ENCODE data around the gene SNRNP48. TPM values are rescaled to one million over a fixed set of nuclear protein-coding genes. Genes with fewer than 3 reads are reported as not detected.

SNRNP48 gene
- total and polyA plus RNA-seq, 2 donors (not counting 3 experiments of a cell fraction or from before 2014, with no cell fraction given): 4.2 to 13.2 TPM

DNA sequence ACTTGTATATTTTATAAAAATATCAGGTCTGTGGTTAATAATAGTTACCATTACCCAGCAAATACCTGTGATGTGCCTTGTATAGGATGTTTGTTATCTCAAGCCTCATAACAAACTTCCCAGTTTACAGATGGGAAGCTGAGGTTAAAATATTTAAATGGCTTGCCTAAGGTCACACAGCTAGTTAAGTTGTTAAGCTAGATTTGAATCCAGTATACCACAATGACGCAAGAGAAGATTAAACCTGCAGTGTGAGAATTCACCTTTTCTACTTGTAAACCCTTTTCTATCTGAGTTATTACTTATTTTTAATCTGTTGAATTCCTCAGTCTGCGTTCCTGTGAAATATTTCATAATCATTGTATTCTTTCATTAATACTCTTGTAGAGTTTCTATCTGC lies 43.6 kb upstream of the SNRNP48 start:
- no peak overlapping the region for H3K4me3 ChIP-seq (replicated peaks in 1 of 3; ENCODE audit: insufficient read depth in 1 of 3, low read depth in 1 of 3, low read length in 3 of 3)
- H3K4me2 ChIP-seq (ENCODE audit: insufficient read depth, low read length): no peak overlapping the region
- no peaks in the 10 kb centered on the region for H3K36me3 ChIP-seq (ENCODE audit: control insufficient read depth in 2 of 2, extremely low read depth in 1 of 2, insufficient read depth in 2 of 2, low read length in 2 of 2)
- no peak overlapping the region for H3K27ac ChIP-seq (ENCODE audit: insufficient read depth, low read depth, low read length)
- ChIA-PET POLR2A (no interaction called here), CTCF (interaction anchor here (0.5 to 1.1 kb wide), 3 partner anchors 8 to 247 kb away, joined by 3 read pairs; partner anchors contain the start of gene SNRNP48)
- H3K27me3 ChIP-seq (ENCODE audit: control insufficient read depth in 2 of 2, insufficient read depth in 2 of 2, low read length in 2 of 2): peaks cover 29 to 55% of the 10 kb centered on the region in 2 experiments
- intact Hi-C loops (cut with micrococcal nuclease) (no loop called here), dilution Hi-C loops (cut with MboI; ENCODE audit: extremely low pct_ligation_motif_present, low sequenced_read_pairs) (no loop called here)
- TF ChIP-seq, protein P1, sequence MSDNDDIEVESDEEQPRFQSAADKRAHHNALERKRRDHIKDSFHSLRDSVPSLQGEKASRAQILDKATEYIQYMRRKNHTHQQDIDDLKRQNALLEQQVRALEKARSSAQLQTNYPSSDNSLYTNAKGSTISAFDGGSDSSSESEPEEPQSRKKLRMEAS (IDR thresholded peaks at IDR 0.05; ENCODE audit: insufficient read depth, insufficient read length): no peak
- TF ChIP-seq EZH2 (IDR thresholded peaks at IDR 0.05; ENCODE audit: borderline replicate concordance, low read depth, low read length, severe bottlenecking): no peak
- no peak for TF ChIP-seq MYC (IDR thresholded peaks at IDR 0.05; ENCODE audit: low read depth, low read length)
- TF ChIP-seq FOS (IDR thresholded peaks at IDR 0.05; ENCODE audit: borderline replicate concordance, insufficient read depth, low read length): no peak
- no peak for TF ChIP-seq POLR2A (IDR thresholded peaks at IDR 0.05; ENCODE audit: low read depth, low read length)
- TF ChIP-seq JUN (IDR thresholded peaks at IDR 0.05; ENCODE audit: borderline replicate concordance, insufficient read depth, insufficient read length, low read depth): no peak
- TF ChIP-seq, protein P2, sequence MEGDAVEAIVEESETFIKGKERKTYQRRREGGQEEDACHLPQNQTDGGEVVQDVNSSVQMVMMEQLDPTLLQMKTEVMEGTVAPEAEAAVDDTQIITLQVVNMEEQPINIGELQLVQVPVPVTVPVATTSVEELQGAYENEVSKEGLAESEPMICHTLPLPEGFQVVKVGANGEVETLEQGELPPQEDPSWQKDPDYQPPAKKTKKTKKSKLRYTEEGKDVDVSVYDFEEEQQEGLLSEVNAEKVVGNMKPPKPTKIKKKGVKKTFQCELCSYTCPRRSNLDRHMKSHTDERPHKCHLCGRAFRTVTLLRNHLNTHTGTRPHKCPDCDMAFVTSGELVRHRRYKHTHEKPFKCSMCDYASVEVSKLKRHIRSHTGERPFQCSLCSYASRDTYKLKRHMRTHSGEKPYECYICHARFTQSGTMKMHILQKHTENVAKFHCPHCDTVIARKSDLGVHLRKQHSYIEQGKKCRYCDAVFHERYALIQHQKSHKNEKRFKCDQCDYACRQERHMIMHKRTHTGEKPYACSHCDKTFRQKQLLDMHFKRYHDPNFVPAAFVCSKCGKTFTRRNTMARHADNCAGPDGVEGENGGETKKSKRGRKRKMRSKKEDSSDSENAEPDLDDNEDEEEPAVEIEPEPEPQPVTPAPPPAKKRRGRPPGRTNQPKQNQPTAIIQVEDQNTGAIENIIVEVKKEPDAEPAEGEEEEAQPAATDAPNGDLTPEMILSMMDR (IDR thresholded peaks at IDR 0.05; ENCODE audit: extremely low read depth in 1 of 2, insufficient read depth in 1 of 2, low read depth in 1 of 2, low read length in 2 of 2): no peak
- no peak for TF ChIP-seq GATA2 (IDR thresholded peaks at IDR 0.05; ENCODE audit: insufficient read depth, insufficient read length, low read depth, low read length)
- TF ChIP-seq POLR2AphosphoS5 (IDR thresholded peaks at IDR 0.05; ENCODE audit: insufficient read depth, low read depth, low read length): no peak
- H3K9me3 ChIP-seq (replicated peaks; ENCODE audit: control insufficient read depth, insufficient read depth, low read length): no peaks in the 10 kb centered on the region
- H3K9ac ChIP-seq (replicated peaks; ENCODE audit: extremely low read depth, insufficient read depth, low read length): no peak overlapping the region
- BruUV-seq (replicated peaks): no TSS peak
- no peaks in the 10 kb centered on the region for H4K20me1 ChIP-seq (replicated peaks; ENCODE audit: control insufficient read depth, extremely low read depth, insufficient read depth, low read length)
- FAIRE-seq (no peak), DNase-seq (ENCODE audit: low read depth, low spot score) (no peak)
- H3K9me1 ChIP-seq (replicated peaks; ENCODE audit: control insufficient read depth, extremely low read depth, insufficient read depth, low read length): no peaks in the 10 kb centered on the region
- H3K79me2 ChIP-seq (ENCODE audit: control insufficient read depth, insufficient read depth, low read length): no peaks in the 10 kb centered on the region
- H2AFZ ChIP-seq (ENCODE audit: low read depth, low read length): no peak overlapping the region
- peaks cover 10% of the 10 kb centered on the region for H3K4me1 ChIP-seq (ENCODE audit: control insufficient read depth, extremely low read depth, insufficient read depth, low read length)

All from endothelial cell of umbilical vein (primary cell).